B cell (primary cell): ENCODE results near the gene DLK1. TPM values are rescaled to one million over a fixed set of nuclear protein-coding genes. Genes with fewer than 3 reads are reported as not detected.

Source experiments
- ATAC-seq: fragments of 200-7000 bp; cut with Tn5 transposase; one replicate; pipeline ENCODE4 v1.10.0; 2021; ENCODE audit warnings: low read depth, mild to moderate bottlenecking, moderate number of reproducible peaks, moderate library complexity
- CTCF ChIA-PET: fragments of 350-600 bp; sonication (Branson Sonifier 250); formaldehyde crosslinking; loops from one replicate; lab custom pipeline; 2021; ENCODE audit warnings: antibody characterized with exemption, inconsistent platforms; lab: Charles Lee
- POLR2A ChIA-PET: fragments of 350-600 bp; sonication (Branson Sonifier 250); formaldehyde crosslinking; loops from one replicate; lab custom pipeline; 2021; ENCODE audit warnings: antibody characterized with exemption; lab: Charles Lee
- DNase-seq: peaks from one replicate; pipeline ENCODE4 v3.0.0; 2013
- H2AFZ ChIP-seq: 2 replicates; pipeline ENCODE4 v1.6.1; 2012; ENCODE audit warnings: mild to moderate bottlenecking, low read depth, low read length; ENCODE audit not compliant: insufficient read depth, poor library complexity, severe bottlenecking
- H3K27ac ChIP-seq, 2 donors: 1 replicate in 1 of 2; 2 replicates in 1 of 2; pipeline ENCODE4 v1.5.1; 2012 to 2013; ENCODE audit warnings: low read length in 2 of 2, mild to moderate bottlenecking in 2 of 2, moderate library complexity in 1 of 2
- H3K27me3 ChIP-seq, 4 experiments: fragments of 200-600 bp in 1 of 4; sonication (generic) in 1 of 4; replicated peaks in 1 of 4; 1 replicate in 2 of 4; 2 replicates in 2 of 4; pipeline versions ENCODE4 v1.6.1 to v1.7.0; 2013 to 2016; ENCODE audit warnings: low read length in 3 of 4, mild to moderate bottlenecking in 2 of 4, mixed read lengths in 1 of 4, moderate library complexity in 1 of 4; ENCODE audit not compliant: insufficient read depth in 4 of 4, control insufficient read depth in 3 of 4; ENCODE audit errors: control extremely low read depth in 1 of 4
- H3K36me3 ChIP-seq, 2 experiments: replicated peaks in 1 of 2; 1 replicate in 1 of 2; 2 replicates in 1 of 2; pipeline versions ENCODE4 v1.6.1 to v1.7.1; 2013; ENCODE audit warnings: low read length in 1 of 2; ENCODE audit not compliant: insufficient read depth in 2 of 2, control insufficient read depth in 1 of 2; ENCODE audit errors: control extremely low read depth in 1 of 2, extremely low read depth in 1 of 2
- H3K4me1 ChIP-seq, 2 donors: fragments of 200-600 bp in 1 of 2; sonication (generic) in 1 of 2; 1 replicate in 1 of 2; 2 replicates in 1 of 2; pipeline versions ENCODE4 v1.5.1 to v1.6.1; 2013 to 2017; ENCODE audit warnings: low read length in 2 of 2; ENCODE audit not compliant: control insufficient read depth in 2 of 2, insufficient read depth in 2 of 2
- H3K4me2 ChIP-seq: replicated peaks from 2 replicates; pipeline ENCODE3; 2012; ENCODE audit warnings: mild to moderate bottlenecking, low read depth, low read length; ENCODE audit not compliant: poor library complexity, severe bottlenecking
- H3K4me3 ChIP-seq, 5 experiments: fragments of 200-600 bp in 1 of 5; sonication (generic) in 1 of 5; 1 replicate in 3 of 5; 2 replicates in 2 of 5; pipeline versions ENCODE4 v1.5.1 to v1.7.0; 2011 to 2016; ENCODE audit warnings: low read length in 4 of 5, mild to moderate bottlenecking in 4 of 5, low read depth in 2 of 5, control low read depth in 1 of 5, moderate library complexity in 1 of 5; ENCODE audit not compliant: insufficient read depth in 1 of 5; ENCODE audit errors: control extremely low read depth in 1 of 5, extremely low read depth in 1 of 5
- H3K79me2 ChIP-seq: fragments of 200-600 bp; sonication (generic); one replicate; pipeline ENCODE4 v1.6.0; 2016; ENCODE audit warnings: low read length; ENCODE audit not compliant: control insufficient read depth, insufficient read depth
- H3K9ac ChIP-seq: fragments of 200-600 bp; sonication (generic); 2 replicates; pipeline ENCODE4 v1.6.1; 2017; ENCODE audit warnings: mild to moderate bottlenecking, low read length, moderate library complexity
- H3K9me3 ChIP-seq, 3 donors: one replicate each; pipeline versions ENCODE4 v1.6.1 to v1.7.1; 2013; ENCODE audit warnings: low read length in 2 of 3; ENCODE audit not compliant: control insufficient read depth in 2 of 3, insufficient read depth in 1 of 3; ENCODE audit errors: control extremely low read depth in 1 of 3
- H4K20me1 ChIP-seq: 2 replicates; pipeline ENCODE4 v1.6.0; 2012; ENCODE audit warnings: mild to moderate bottlenecking, low read length; ENCODE audit not compliant: insufficient read depth, control insufficient read depth, poor library complexity, severe bottlenecking
- H3K27ac Mint-ChIP-seq: one replicate; pipeline ENCODE4 v1.8.0; 2021; ENCODE audit warnings: mixed read lengths
- H3K27me3 Mint-ChIP-seq: one replicate; pipeline ENCODE4 v1.8.0; 2021; ENCODE audit warnings: mixed read lengths
- H3K4me1 Mint-ChIP-seq: one replicate; pipeline ENCODE4 v1.8.0; 2021; ENCODE audit warnings: mixed read lengths
- H3K4me3 Mint-ChIP-seq: one replicate; pipeline ENCODE4 v1.8.0; 2021; ENCODE audit warnings: mixed read lengths
- H3K9me3 Mint-ChIP-seq: one replicate; pipeline ENCODE4 v1.8.0; 2022; ENCODE audit warnings: mixed read lengths; ENCODE audit not compliant: insufficient read depth
- CTCF ChIP-seq: fragments of 200-600 bp; IDR thresholded peaks from one replicate; pipeline ENCODE4 v1.8.0; 2022; ENCODE audit warnings: antibody characterized with exemption, mild to moderate bottlenecking
- EZH2 ChIP-seq: IDR thresholded peaks from 2 replicates; pipeline ENCODE4 v1.6.1; 2012; ENCODE audit warnings: borderline replicate concordance, low read depth, mild to moderate bottlenecking, moderate library complexity, low read length; ENCODE audit not compliant: insufficient read depth, poor library complexity, severe bottlenecking
- WGBS: methylation state at CpG from one replicate; pipeline ENCODE4 v1.1.5; 2013; ENCODE audit warnings: missing lambda C conversion rate; ENCODE audit not compliant: insufficient coverage; 5-methylcytosine and 5-hydroxymethylcytosine counted together
- intact Hi-C: fragments of 100-400 bp; cut with micrococcal nuclease; formaldehyde crosslinking; loops from one replicate; pipeline ENCODE4 v1.10.0; 2022
- polyA plus RNA-seq: library from polyadenylated mRNA; depleted of rRNA; stranded (reverse); fragments of >200 nt; gene quantifications from 2 replicates; pipeline ENCODE4 v1.2.3, GENCODE V29; 2012
- total RNA-seq, 2 donors: library from RNA; stranded (reverse); fragments of 120-200 nt in 1 of 2; gene quantifications; 1 replicate in 1 of 2; 2 replicates in 1 of 2; pipeline versions ENCODE4 v1.2.3 to v1.2.4, GENCODE V29; 2013 to 2022

The DLK1 gene
- total and polyA plus RNA-seq, 2 donors (not counting 1 experiment from before 2014, with no cell fraction given), result not detected

DNA sequence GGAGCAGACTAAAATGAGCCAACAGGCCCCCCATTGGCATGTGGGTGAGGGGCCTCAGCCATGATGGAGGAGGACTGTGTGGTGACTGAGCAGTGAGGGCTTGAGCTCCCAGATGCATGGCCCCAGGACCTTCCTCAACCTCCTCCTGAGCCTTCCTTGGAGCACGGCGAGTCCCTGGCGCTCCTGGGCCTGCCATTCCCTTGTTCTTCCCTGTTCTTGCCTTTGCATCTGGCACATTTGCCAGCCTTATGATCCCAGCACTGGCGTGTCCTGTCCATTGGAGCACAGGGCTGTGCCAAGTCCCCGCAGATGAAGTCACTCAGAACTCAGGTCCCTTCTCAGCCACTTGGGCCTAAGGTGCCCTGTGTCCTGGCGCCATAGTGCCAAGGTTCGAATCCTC lies 58.9 kb downstream of the DLK1 start:
- Histone ChIP-seq H3K9ac (no peak overlapping the region), H3K36me3 (no peaks in the 10 kb centered on the region), H3K4me2 (no peak overlapping the region), H3K79me2 (no peaks in the 10 kb centered on the region), H4K20me1 (no peaks in the 10 kb centered on the region), H3K4me1 (no peaks in the 10 kb centered on the region), H3K27me3 (no peaks in the 10 kb centered on the region), H3K27ac (no peak overlapping the region), H3K4me3 (no peak overlapping the region), H2AFZ (no peak overlapping the region), H3K9me3 (peaks cover 0 to 4% (median 0%) of the 10 kb centered on the region in 3 donors)
- POLR2A ChIA-PET, result no interaction called here
- CTCF ChIA-PET, result no interaction called here
- TF ChIP-seq CTCF, result no peak
- no peak for TF ChIP-seq EZH2
- ATAC-seq (no peak), DNase-seq (no peak)
- H3K4me1 Mint-ChIP-seq, result no peaks in the 10 kb centered on the region
- no peak overlapping the region for H3K4me3 Mint-ChIP-seq
- no peak overlapping the region for H3K27ac Mint-ChIP-seq
- H3K27me3 Mint-ChIP-seq, result no peaks in the 10 kb centered on the region
- WGBS, result 97% methylated on average over 7 of the region's 7 CpGs
- H3K9me3 Mint-ChIP-seq, result no peaks in the 10 kb centered on the region
- intact Hi-C loops, result no loop called here

DNA sequence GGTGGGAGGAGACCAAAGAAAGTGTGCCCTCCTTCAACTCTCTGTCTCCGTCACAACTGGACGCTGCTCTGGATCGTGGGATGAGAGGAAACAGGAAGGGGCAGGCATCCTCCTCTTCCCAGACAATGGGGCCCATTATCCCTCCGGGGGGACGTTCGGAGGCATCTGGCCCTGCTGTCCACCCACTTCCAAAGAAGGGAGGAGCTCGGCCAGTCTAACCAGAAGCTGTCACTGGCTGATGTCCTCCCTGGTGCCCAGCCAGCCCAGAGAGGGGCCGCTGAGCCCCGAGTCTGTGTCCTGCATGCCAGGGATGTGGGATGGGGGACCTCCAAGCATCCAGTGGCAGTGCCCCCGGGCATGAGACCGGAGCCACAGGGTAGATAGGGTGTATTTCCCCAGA lies 59.4 kb downstream of the DLK1 start:
- DNase-seq (no peak), ATAC-seq (no peak)
- Mint-ChIP-seq H3K27ac (no peak overlapping the region), H3K9me3 (no peaks in the 10 kb centered on the region), H3K4me3 (no peak overlapping the region), H3K4me1 (no peaks in the 10 kb centered on the region), H3K27me3 (no peaks in the 10 kb centered on the region)
- CTCF ChIA-PET, result no interaction called here
- Histone ChIP-seq H3K9ac (no peak overlapping the region), H4K20me1 (no peaks in the 10 kb centered on the region), H3K27me3 (no peaks in the 10 kb centered on the region), H3K4me2 (no peak overlapping the region), H3K36me3 (no peaks in the 10 kb centered on the region), H2AFZ (no peak overlapping the region), H3K79me2 (no peaks in the 10 kb centered on the region), H3K27ac (no peak overlapping the region), H3K4me3 (no peak overlapping the region), H3K9me3 (peaks cover 0 to 4% (median 0%) of the 10 kb centered on the region in 3 donors), H3K4me1 (no peaks in the 10 kb centered on the region)
- 91% methylated on average over 11 of the region's 11 CpGs for WGBS
- POLR2A ChIA-PET, result no interaction called here
- intact Hi-C loops, result no loop called here
- no peak for TF ChIP-seq EZH2
- no peak for TF ChIP-seq CTCF
